GM21390 (cell line): Measurements from ENCODE around the gene ZBTB49.

ENCODE experiments used
- ATAC-seq: cut with Tn5 transposase; IDR thresholded peaks from one replicate; pipeline ENCODE4 v1.9.1; 2021; ENCODE audit not compliant: unreplicated experiment

Gene ZBTB49

DNA sequence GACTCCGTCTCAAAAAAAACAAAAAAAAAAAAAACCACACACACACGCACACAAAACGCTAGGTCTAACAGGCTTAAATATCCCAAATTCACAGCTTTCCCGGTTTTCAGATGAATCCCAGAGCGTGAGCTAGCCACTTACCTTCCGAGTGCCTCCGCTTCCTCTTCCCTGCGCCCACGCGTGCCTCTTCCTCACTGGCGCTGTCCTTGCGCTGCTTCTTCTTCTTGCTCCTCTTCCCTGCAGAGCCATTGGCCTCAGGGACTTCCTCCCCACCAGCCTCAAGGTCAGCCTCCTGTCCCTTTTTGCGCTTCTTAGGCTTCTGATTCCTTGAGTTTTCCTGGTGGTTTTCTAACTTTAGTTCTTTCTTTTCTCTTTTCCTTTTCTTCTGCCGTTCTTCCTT, 15.8 kb upstream of the ZBTB49 start:
- no peak for ATAC-seq

- ATAC-seq = no peak
Observed at GRCh38 chr4:4277531-4277930, 12.5 kb upstream of the ZBTB49 start.

- no peak for ATAC-seq
Observed at GRCh38 chr4:4281787-4282186, 8.3 kb upstream of the ZBTB49 start.

- ATAC-seq = no peak
Observed at GRCh38 chr4:4284827-4285618, 5.0 kb upstream of the ZBTB49 start.

GRCh38 chr4:4288098-4288497, 2.0 kb upstream of the ZBTB49 start:
- ATAC-seq = no peak

GRCh38 chr4:4289055-4289454, 996 bp upstream of the ZBTB49 start:
- no peak for ATAC-seq

GRCh38 chr4:4289597-4289940, 482 bp upstream of the ZBTB49 start:
- peak; percentile 22 for ATAC-seq

DNA sequence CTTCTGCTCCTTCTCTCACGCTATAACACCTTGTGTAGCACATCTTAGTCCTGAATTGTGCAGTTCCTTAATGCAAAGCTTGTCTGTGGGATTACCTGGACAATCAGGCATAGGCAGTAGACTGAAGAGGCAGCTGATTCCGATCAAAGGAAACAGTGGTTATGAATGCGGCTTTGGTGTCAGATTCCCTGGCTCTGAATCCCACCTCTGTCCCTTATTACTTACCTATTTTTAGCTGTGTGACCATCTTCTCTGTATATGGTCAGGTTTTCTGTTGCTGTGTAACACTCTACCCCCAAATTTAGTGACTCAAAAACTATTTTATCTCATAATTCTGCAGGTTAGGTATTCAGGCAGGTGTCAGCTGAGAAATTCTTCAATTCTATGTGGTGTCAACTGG, 3.2 kb downstream of the ZBTB49 start:
- ATAC-seq = no peak

GRCh38 chr4:4296283-4296846, 6.3 kb downstream of the ZBTB49 start:
- ATAC-seq = no peak

DNA sequence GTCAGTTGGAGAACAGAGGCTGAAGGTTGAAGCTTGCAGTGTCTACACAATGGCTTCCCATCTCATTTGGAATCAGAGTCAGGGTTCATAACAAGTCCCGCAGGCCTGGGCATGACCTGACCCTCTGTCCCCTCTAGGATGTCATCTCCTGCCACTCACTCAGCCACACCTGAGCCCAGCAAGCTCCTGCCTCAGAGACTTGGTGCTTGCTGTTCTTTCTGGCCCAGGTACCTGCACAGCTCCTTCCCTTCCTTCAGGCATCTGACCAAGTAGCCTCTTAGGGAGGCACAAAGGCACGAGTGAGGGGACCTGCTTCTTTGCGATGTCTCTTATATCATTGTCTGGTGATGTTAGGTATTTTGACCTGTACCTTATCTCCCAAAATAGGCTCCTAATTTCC, 9.0 kb downstream of the ZBTB49 start:
- ATAC-seq = no peak

GRCh38 chr4:4302001-4302400, 11.9 kb downstream of the ZBTB49 start:
- ATAC-seq = no peak

- no peak for ATAC-seq
Observed at GRCh38 chr4:4302416-4302815, 12.4 kb downstream of the ZBTB49 start.

DNA sequence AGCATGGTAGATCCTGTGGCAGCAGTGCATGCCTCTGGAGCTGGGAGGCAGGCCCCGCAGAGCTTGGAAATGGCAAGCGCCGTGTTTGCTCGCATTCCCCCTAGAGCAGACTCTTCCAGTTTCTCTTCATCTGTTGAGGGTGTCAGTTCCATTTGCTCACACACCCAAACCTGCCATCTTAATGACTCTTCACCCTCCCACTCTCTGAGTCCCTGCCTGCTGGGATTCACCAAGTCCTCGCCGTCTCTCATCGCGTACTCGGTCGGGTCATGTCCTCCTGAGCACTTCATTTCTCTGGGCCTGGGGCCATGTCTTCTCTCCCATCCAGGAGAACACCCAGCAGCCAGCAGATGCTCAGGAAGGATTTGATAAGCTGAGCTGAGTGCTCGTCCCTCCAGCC, 16.9 kb downstream of the ZBTB49 start:
- no peak for ATAC-seq

GRCh38 chr4:4308800-4309441, 18.9 kb downstream of the ZBTB49 start:
- ATAC-seq = no peak

DNA sequence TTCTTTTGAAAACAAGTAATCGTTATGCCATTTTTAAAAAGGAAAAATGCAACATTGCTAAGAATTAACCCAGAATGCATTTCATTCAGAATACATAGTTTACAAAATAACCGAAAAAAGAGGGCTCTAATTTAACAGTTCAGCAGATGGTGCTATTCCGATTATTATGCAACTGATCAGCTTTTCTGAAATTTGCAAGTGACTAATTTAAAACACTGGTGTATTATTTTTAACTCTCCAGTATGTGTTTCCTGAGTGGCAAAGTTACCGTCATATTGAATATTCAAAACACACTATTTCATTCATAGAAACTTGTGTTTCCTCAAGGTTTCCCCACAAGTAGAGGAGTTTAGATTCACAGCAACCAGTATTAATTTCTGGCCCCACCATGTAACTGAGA, 21.1 kb downstream of the ZBTB49 start:
- ATAC-seq = no peak

DNA sequence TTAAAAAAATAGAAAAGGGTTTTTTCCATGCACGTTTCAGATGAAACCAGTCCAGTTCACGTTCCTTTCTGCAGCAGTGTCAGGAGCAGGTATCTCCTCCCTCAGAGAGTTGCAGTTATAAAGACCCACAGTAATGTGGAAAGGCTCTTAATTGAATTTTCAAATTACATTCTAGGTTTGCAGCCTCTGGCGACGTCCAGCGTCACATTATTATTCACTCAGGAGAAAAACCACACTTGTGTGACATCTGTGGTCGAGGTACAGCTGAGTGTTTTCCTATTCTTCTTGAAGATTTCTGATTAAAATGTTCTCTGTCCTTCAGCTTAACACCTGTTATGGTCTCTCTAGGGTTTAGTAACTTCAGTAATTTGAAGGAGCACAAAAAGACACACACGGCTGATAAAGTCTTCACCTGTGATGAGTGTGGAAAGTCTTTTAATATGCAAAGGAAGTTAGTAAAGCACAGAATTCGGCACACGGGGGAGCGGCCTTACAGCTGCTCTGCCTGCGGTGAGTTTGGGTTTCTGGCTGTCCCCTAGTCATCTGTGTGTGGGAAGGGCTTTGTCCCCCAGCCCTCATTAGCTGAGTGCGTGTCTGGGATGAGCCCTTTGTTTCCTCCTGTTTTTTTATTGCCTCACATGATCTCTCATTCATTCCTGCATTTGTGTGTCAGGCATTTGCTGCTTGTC, 25.6 kb downstream of the ZBTB49 start:
- no peak for ATAC-seq

DNA sequence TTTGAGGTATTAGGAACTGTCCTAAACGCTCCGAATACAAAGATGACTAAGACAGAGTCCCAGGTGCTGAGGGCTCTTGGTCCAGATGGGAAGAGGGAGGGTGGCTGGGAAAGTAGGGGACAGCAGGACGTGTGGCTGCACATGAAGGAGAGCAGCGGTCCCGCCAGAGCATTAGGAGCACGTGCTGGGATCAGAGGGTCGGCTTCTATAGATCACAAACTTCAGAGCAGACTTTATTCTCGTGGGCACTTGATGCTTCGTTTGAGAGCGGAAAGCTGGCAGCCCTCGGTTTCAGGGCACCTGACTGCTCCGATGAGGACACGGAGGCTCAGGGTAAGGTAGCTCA, 26.1 kb downstream of the ZBTB49 start:
- no peak for ATAC-seq

DNA sequence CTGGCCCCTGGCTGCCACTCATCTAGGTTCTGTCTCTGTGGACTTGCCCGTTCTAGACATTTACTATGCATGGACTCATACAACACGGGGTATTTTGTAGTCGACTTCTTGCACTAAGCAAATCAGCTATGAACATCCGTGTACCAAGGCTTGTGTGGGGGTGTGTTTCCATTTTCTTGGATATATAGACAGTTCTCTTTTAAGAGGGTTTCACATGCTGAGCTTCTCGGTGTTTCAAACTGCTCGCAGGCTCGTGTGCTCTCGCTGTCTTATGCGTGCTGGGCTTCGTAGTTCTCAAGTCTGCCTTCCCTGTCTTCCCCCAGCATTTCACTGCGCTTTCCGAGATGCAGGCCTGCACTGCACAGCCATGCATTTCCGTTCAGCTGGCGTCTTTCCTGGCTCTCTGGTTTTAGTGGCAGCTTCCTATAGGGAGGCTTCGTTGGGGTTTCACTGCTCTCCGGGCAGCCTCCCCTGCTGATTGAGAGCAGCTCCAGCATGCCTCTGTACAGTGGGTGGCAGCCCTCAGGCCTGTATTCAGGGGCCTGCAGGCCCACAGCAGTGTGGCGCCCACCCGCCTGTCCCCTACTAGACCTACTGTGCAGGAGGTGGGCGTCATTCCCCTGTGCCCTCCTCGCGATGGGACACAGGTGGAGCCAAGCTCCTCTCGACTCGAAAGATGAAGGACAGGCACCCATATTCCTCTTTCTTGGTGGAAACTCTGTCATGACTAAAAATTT, 27.6 kb downstream of the ZBTB49 start:
- no peak for ATAC-seq

GRCh38 chr4:4320528-4320927, 30.5 kb downstream of the ZBTB49 start:
- no peak for ATAC-seq

GRCh38 chr4:4320951-4321714, 31.1 kb downstream of the ZBTB49 start:
- ATAC-seq = no peak
